ENCODE data around the gene NHSL2. TPM values are rescaled to one million over a fixed set of nuclear protein-coding genes. Genes with fewer than 3 reads are reported as not detected.

NHSL2 gene
- total RNA-seq, 1 experiment from 2014 or later: 0.36 TPM

DNA sequence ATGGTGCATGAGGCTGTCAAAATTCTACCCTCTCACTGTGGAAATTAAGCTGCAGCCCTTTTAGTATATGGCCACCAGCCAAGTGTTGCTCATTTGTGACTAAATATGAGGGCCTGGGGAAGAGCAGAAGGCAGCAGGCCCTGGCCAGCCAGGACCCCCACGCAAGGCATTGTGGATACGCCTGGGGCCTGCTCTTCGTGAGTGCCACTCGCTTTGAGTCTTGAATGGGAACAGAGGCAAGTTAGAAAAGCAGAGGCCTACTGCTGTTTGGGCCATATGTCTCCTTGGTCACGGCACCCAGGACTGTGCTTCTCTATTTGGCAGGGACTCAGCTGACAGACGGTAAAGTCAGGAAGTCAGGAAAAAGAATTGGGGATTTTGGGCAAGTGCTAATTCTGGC, 210.2 kb downstream of the NHSL2 start:
- no peaks in the 10 kb centered on the region for H3K27me3 ChIP-seq (ENCODE audit: control insufficient read depth, insufficient read depth, low read length)
- no peaks in the 10 kb centered on the region for H3K9me3 ChIP-seq (ENCODE audit: control insufficient read depth, insufficient read depth, low read depth, low read length)
- intact Hi-C loops (cut with micrococcal nuclease; ENCODE audit: unreplicated experiment) (no loop called here), in situ Hi-C loops (cut with HindIII; ENCODE audit: low pct_unique_long_range_greater_than_20kb, low sequenced_read_pairs) (no loop called here)
- no peak overlapping the region for H3K27ac ChIP-seq (ENCODE audit: low read length)
- no peak overlapping the region for H3K4me3 ChIP-seq (ENCODE audit: low read depth in 2 of 2, low read length in 2 of 2)
- DNase-seq (ENCODE audit: low read depth, low spot score) (no peak), ATAC-seq (no peak)
- no TSS peak for BruUV-seq (replicated peaks)
- TF ChIP-seq POLR2AphosphoS5 (IDR thresholded peaks at IDR 0.05; ENCODE audit: low read depth, low read length) (no peak), TCF7L2 (IDR thresholded peaks at IDR 0.05; ENCODE audit: low read depth, low read length) (no peak)
- no peaks in the 10 kb centered on the region for H3K36me3 ChIP-seq (ENCODE audit: control insufficient read depth, insufficient read depth, low read length)
- ChIA-PET CTCF (interaction anchor here (0.6 kb wide), 1 partner anchor 103 kb away, joined by 4 read pairs; no protein-coding TSS in a partner anchor), POLR2A (no interaction called here)
- H3K4me1 ChIP-seq (ENCODE audit: control insufficient read depth, insufficient read depth, low read length): no peaks in the 10 kb centered on the region

DNA sequence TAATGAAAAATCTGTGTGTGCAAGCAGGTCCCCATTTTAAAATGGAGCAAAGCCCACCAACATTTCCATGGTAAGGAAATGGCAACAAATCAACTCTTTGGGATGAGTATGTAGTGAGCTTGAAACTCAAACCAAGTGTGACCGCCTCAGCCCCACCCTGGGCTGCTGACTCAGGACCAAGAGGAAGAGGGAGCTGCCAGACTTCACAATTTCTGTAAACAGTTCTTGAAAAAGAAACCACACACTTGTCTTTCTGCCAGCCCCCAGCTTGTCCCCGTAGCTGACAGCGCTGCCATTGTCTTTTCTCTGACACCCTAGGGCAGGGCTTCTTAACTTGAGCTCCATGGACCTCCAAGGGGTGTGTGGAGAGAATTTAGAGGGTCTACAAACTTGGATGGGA, 210.7 kb downstream of the NHSL2 start:
- intact Hi-C loops (cut with micrococcal nuclease; ENCODE audit: unreplicated experiment): no loop called here
- Histone ChIP-seq H3K27me3 (ENCODE audit: control insufficient read depth, insufficient read depth, low read length) (no peaks in the 10 kb centered on the region), H3K9me3 (ENCODE audit: control insufficient read depth, insufficient read depth, low read depth, low read length) (no peaks in the 10 kb centered on the region), H3K4me3 (ENCODE audit: low read depth in 2 of 2, low read length in 2 of 2) (no peak overlapping the region), H3K27ac (ENCODE audit: low read length) (no peak overlapping the region), H3K36me3 (ENCODE audit: control insufficient read depth, insufficient read depth, low read length) (no peaks in the 10 kb centered on the region), H3K4me1 (ENCODE audit: control insufficient read depth, insufficient read depth, low read length) (no peaks in the 10 kb centered on the region)
- ChIA-PET CTCF (interaction anchor here (0.6 kb wide), 1 partner anchor 103 kb away, joined by 4 read pairs; no protein-coding TSS in a partner anchor), POLR2A (no interaction called here)
- no peak for TF ChIP-seq POLR2AphosphoS5 (IDR thresholded peaks at IDR 0.05; ENCODE audit: low read depth, low read length)
- no TSS peak for BruUV-seq (replicated peaks)
- DNase-seq (ENCODE audit: low read depth, low spot score) (no peak), ATAC-seq (no peak)
- in situ Hi-C loops (cut with HindIII; ENCODE audit: low pct_unique_long_range_greater_than_20kb, low sequenced_read_pairs): no loop called here

DNA sequence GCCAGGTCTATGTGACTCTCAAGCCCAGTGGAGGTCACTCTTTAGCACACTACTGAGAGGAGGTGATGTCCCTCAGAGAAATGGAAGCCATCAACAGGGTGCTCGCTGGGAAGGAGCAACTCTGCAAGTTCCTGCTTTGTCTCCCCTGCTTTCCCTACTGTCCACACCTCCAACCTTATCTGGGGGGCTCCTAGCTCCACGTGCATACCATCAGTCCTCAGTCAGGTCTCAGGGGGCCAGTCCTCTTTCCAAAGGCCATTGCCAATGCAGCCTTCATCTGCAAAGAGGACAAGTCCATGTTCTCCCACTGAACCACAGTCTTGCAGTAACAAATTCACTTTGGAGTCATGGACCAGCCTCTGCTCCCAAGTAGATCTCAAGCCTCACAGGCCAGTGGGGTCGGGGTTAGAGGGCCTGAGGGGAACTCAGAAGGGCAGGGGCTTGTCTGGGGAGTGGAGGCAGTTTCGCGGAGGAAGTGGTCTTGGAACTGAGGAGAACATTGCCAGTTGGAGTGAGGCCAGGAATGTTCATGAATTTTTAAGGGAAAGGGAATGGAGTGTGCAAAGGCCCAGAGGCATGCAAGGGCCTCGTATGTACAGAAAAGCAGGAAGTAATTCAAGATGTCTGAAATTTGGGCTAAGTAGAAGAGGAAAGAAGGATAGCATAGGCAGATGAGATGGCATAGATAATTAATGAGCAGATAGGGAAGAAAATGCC, 212.1 kb downstream of the NHSL2 start:
- TF ChIP-seq SIN3A (IDR thresholded peaks at IDR 0.05; ENCODE audit: borderline replicate concordance, insufficient read depth, low read depth, low read length) (no peak), POLR2AphosphoS5 (IDR thresholded peaks at IDR 0.05; ENCODE audit: low read depth, low read length) (no peak), TCF7L2 (IDR thresholded peaks at IDR 0.05; ENCODE audit: low read depth, low read length) (no peak)
- TF ChIP-seq, protein P1, sequence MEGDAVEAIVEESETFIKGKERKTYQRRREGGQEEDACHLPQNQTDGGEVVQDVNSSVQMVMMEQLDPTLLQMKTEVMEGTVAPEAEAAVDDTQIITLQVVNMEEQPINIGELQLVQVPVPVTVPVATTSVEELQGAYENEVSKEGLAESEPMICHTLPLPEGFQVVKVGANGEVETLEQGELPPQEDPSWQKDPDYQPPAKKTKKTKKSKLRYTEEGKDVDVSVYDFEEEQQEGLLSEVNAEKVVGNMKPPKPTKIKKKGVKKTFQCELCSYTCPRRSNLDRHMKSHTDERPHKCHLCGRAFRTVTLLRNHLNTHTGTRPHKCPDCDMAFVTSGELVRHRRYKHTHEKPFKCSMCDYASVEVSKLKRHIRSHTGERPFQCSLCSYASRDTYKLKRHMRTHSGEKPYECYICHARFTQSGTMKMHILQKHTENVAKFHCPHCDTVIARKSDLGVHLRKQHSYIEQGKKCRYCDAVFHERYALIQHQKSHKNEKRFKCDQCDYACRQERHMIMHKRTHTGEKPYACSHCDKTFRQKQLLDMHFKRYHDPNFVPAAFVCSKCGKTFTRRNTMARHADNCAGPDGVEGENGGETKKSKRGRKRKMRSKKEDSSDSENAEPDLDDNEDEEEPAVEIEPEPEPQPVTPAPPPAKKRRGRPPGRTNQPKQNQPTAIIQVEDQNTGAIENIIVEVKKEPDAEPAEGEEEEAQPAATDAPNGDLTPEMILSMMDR (IDR thresholded peaks at IDR 0.05): no peak
- TF ChIP-seq, protein P2, sequence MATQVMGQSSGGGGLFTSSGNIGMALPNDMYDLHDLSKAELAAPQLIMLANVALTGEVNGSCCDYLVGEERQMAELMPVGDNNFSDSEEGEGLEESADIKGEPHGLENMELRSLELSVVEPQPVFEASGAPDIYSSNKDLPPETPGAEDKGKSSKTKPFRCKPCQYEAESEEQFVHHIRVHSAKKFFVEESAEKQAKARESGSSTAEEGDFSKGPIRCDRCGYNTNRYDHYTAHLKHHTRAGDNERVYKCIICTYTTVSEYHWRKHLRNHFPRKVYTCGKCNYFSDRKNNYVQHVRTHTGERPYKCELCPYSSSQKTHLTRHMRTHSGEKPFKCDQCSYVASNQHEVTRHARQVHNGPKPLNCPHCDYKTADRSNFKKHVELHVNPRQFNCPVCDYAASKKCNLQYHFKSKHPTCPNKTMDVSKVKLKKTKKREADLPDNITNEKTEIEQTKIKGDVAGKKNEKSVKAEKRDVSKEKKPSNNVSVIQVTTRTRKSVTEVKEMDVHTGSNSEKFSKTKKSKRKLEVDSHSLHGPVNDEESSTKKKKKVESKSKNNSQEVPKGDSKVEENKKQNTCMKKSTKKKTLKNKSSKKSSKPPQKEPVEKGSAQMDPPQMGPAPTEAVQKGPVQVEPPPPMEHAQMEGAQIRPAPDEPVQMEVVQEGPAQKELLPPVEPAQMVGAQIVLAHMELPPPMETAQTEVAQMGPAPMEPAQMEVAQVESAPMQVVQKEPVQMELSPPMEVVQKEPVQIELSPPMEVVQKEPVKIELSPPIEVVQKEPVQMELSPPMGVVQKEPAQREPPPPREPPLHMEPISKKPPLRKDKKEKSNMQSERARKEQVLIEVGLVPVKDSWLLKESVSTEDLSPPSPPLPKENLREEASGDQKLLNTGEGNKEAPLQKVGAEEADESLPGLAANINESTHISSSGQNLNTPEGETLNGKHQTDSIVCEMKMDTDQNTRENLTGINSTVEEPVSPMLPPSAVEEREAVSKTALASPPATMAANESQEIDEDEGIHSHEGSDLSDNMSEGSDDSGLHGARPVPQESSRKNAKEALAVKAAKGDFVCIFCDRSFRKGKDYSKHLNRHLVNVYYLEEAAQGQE (IDR thresholded peaks at IDR 0.05; ENCODE audit: insufficient read depth in 1 of 2, low read depth in 2 of 2, low read length in 1 of 2): no peak
- Histone ChIP-seq H3K4me1 (ENCODE audit: control insufficient read depth, insufficient read depth, low read length) (no peaks in the 10 kb centered on the region), H3K9me3 (ENCODE audit: control insufficient read depth, insufficient read depth, low read depth, low read length) (no peaks in the 10 kb centered on the region), H3K4me3 (ENCODE audit: low read depth in 2 of 2, low read length in 2 of 2) (no peak overlapping the region), H3K36me3 (ENCODE audit: control insufficient read depth, insufficient read depth, low read length) (no peaks in the 10 kb centered on the region), H3K27me3 (ENCODE audit: control insufficient read depth, insufficient read depth, low read length) (no peaks in the 10 kb centered on the region), H3K27ac (ENCODE audit: low read length) (no peak overlapping the region)
- CTCF ChIA-PET: interaction anchor here (0.6 kb wide), 1 partner anchor 25 kb away, joined by 3 read pairs; no protein-coding TSS in a partner anchor
- intact Hi-C loops (cut with micrococcal nuclease; ENCODE audit: unreplicated experiment): no loop called here
- POLR2A ChIA-PET: no interaction called here
- DNase-seq (ENCODE audit: low read depth, low spot score) (no peak), ATAC-seq (no peak)
- in situ Hi-C loops (cut with HindIII; ENCODE audit: low pct_unique_long_range_greater_than_20kb, low sequenced_read_pairs): no loop called here
- no TSS peak for BruUV-seq (replicated peaks)

Measured in Panc1 (cell line).